Activated T-helper 1 cell treated with Interleukin-2 at 50 U/mL for 16 hours (primary cell): ENCODE results near the gene INSYN2B.
"Not testable (repeated sequence)": the region's sequence is repeated elsewhere in the genome, so short reads cannot be mapped to it uniquely, and the experiment has no call there.

Experiments
- DNase-seq: peaks from one replicate; pipeline ENCODE4 v3.0.0-alpha.2; 2020; ENCODE audit warnings: low read depth

INSYN2B gene

DNA sequence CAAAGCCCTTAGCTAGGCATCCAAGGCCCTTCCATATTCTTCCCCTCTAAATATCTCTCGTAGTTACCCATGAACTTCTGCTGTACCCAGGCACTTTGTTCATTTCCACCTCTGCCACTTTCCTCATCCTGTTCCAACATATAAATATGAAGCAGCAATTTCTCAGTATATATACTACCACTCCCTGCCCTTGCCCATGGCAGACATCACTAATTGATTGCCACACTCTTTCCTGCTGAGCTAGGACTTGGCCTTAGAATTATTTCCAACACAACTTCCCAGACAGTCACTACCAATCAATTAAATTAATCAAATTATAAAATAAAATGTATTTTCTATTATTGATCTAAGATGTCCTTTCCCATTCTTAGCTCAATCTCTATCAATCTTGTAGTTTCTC lies 8.5 kb downstream of the INSYN2B start:
- DNase-seq = no peak

DNA sequence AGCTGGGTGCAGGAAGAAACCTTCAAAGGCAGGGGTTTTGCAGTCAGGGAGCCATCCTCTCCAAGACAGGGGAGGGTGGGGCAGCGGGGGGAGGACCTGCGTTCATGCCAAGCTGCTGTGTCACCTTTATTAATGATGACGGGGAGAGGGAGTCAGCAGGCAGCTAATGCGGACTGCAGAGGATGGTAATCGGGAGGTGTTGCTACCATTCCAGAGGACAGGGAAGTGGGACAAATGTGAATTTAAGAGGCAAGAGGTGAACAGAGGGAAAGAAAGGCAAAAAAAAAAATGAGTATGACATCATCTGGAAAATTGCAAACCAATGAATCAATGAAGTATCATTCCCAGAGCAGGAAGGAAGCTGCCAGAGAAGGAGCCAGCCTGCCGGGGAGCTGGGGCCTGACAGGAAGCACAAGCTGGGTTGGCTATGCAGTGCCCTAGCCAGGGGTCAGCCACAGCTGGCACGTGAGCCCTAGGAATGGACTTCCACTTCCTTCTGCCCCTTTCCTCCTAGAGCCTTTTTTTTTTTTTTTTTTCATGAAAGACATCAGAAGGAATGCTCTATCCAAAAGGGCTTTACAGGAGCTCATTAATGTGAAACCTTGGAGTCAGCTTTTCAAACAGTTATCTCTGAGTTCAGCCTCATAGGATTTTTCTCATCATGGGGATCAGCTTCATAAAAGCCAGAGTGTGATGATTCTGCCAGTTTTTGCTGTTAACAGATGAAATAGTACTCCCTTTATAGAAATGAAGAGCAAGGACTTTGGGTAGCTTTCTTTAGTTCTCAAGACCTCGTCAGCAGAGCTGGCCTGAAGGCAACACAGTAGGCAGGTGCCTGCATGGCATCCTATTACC lies 9.2 kb downstream of the INSYN2B start:
- no peak for DNase-seq

DNA sequence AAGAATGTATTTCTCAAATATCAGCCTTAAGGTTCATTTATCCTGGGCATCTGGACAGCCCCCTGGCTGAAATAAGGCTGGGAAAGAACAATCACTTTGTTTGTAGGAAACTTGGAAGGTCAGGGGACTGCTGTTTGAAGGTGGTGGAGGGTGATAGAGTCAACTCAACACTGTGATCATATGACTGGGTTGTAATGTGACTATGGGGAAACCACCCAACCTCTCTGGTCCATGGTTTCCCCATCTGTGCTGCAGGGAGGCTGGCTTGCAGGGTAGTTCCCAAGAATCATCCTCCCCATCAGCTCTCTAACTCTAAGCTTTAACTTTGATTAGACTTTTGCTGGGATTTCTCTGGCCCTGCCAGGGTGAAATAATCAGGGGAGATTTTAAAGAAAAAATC lies 10.0 kb downstream of the INSYN2B start:
- DNase-seq = no peak

DNA sequence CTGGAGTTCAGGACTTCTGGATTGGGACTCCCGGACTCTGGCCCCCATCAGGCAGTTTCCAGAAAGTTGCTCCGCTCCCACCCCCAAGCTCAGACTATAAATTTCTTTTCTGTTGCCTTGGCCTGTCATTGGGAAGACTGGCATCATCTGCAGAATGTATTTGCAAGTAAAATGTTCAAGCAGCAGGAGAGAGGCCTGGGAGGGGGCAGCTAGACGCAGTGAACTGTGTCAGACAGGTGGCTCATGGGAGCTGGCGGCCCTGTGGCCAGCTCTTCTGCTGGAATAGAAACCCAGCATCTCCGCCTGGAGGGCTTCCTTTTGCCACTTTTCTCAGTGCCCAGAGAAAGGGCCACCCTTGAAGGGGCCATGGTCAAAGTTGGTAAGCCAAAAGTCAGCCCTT lies 16.0 kb downstream of the INSYN2B start:
- no peak for DNase-seq

DNA sequence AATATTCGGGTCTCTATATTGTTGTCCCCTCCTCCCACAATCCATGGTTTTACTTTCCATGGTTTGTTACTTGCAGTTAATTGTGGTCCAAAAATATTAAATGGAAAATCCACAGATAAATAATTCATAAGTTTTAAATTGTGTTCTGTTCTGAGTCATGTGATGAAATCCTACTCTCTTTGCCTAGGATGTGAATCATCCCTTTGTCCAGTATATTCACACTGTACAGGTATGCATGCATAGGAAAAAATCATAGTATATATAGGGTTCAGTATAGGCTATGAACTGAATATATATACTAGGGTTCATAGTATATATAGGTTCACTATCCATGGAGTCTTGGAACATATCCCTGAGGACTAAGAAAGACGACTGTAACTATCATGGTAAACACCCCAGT lies 19.6 kb downstream of the INSYN2B start:
- DNase-seq = no peak

DNA sequence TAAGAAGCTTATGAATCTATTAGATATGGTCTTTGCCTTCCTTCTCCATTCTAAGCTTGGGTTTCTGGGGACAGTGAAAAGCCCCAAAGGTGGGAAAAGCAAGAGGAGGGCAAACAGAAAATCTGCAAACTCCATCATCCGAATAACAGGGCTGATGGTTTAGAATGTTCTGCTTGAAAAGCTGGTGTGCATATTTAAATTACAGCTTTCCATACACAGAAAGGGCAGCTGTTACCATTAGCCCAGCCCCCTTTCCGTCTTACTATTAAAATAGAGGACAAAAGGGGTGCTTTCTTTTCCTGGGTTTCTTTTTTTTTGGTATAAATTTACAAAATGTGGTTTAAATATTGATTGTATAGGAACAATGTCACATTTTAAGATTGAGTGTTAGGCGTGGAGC lies 22.0 kb downstream of the INSYN2B start:
- DNase-seq = no peak

DNA sequence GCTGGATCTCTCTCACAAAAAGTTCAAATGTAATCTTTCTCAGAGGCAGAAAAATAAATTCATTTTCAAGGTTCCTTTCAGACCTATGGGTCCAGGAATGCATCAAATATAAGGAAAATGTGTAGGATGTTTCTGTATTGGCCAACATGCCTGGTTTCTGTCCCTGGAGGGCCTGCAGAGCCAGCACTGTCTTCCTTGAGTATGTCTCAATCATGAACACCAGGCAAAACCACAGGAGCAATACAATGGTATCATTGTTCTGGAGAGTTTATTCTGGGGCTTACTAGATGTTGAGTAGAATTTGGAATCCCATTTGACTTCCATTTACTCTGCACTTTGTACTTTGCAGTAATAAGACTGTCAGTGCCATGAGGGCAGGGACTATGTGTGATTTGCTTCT lies 23.5 kb downstream of the INSYN2B start:
- no peak for DNase-seq

DNA sequence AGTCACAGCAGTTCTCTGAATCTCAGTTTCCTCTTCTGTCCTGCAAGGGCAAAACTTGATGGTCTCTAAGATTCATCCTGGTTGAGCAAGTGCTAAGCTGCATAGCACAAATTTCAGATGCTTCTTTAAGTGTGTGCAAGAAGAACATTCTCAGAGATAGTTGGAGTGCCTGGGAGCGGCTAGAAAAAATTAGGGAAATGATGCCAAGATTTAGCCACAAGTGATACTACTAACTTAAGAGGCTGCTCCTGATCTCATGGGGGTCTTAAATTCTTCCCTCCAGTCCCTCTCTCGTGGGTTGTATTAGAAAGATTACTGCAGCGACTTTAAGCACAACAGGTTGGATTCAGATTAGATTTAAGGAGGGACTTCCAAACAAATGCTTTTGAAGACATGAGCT lies 24.2 kb downstream of the INSYN2B start:
- no peak for DNase-seq

DNA sequence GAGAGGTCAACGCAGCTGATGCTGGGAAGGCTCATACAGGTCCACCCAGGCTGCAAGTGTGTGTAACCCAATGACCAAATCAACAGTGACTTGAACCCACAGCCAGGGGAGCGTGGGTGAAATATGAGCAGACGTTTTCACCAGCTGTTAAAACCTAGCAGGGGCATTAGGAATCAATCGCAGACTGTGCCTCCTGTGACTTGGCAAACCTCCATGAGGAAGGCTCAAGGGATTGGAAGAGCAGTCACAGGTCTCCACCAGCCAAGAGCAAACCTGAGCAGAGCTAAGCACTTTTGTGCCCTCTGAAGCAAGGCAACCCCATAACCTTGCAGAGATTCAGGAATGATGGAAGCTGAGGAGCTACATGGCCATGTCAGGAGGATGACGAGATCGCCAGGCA lies 25.5 kb downstream of the INSYN2B start:
- DNase-seq = no peak

DNA sequence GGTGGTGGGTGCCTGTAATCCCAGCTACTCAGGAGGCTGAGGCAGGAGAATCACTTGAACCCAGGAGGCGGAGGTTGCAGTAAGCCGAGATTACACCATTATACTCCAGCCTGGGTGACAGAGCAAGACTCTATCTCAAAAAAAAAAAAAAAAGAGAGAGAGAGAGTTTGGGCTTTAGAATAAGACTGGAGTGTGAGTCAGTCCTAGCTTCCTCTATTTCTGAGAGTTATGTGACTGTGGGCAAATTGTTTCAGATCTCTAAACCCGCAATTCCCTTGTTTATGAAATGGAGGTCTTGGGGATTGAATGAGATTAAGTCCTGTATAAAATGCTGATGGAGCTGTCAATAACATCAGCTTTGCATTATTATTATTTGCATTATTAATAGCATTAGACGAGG lies 27.1 kb downstream of the INSYN2B start:
- DNase-seq = not testable (repeated sequence)

DNA sequence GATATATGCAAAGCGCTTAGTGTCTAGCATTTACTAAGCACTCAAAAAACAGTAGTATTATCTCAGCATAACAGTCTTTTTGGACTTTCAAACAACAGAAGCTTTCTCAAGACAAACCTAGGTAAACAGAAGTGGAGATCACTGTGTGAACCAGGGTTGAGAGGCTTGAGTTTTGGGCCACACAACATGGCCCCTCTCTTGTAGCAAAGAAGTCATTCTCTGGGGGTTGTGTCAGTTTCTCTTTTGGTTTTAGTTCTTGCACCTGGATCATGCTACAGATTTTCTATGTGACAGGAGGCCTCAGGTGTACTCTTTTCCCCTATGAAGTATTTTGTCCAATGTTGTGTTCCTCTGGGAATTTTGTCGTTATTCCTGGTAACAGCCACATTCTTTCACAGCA lies 30.0 kb downstream of the INSYN2B start:
- no peak for DNase-seq

DNA sequence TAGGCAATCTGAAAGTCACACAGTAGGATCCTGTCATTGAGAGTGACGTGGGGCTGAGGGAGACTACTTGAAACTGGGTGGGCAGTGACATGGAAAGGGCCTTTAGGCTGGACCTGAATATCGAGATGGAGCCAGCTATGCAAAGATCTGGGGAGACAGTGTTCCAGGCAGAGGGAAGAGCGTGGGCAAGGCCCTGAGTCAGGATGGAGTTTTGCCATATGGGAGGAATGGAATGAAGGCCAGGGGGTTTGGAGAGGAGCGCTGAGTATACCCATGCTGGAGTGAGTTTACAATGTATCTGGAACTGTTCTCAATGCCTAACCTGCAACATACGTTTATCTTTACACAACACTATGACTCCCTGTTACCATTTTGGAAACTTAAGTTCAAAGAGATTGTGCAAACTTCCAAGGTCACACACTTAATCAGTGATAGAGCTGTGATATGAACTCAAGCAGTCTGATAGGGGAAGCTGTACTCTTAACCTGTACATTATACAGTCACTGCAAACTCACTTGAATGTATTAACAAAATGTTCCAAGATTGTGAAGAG lies 33.5 kb downstream of the INSYN2B start:
- DNase-seq = no peak

DNA sequence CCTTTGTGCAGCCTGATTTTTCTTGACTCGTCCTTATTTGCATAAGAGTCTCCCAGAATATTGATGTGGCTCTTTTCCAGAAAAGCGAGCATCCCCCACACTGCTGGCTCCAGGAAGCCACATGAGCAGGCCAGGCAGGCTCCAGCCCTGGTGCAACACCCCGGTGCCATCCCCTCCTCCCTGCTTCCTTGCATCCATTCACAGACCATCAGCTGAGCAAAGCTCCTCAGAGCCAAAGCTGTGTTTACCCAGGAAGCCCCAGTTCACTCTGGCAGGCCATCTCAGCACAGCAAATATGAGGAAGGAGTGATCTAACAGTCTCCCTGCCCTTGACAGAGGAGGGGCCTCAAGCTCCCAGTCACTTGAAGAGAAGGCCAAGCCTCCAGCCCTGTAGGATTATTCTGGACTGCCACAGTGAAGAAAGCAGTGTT lies 34.4 kb downstream of the INSYN2B start:
- no peak for DNase-seq

DNA sequence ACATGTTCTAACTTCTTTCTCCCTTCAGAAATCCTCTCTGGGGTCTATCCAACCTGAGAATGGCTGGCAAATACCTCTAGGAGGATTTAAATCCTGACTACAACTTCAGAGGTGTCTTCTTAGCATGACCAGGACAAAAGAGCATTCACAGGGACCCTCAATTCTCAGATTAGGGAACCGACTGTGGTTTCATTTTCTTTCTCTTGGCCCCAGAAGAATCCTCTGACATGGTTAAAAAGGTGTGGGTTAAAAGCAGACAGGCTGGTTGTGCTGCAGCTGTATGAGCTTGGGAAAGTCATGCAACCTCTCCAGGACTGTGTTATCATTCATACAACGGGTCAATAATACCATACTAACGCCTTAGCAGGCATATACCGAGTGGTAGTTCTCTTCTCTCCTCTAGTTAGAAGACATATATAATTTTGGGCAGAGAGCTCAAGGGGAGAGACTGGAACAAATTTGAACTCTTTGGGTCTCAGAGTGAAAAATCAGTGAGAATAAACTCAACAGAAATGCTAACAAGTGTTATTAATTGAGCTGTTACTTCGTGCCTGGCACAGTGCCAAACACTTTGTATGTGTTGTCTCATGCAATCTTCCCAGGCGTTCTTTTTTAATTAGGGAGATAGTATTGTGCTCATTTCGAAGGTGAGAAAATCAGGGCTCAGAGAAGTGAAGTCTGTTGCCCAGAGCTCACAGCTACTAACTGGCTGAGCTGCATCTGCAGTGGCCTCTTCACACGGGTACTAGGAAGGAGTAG lies 35.2 kb downstream of the INSYN2B start:
- DNase-seq = no peak

DNA sequence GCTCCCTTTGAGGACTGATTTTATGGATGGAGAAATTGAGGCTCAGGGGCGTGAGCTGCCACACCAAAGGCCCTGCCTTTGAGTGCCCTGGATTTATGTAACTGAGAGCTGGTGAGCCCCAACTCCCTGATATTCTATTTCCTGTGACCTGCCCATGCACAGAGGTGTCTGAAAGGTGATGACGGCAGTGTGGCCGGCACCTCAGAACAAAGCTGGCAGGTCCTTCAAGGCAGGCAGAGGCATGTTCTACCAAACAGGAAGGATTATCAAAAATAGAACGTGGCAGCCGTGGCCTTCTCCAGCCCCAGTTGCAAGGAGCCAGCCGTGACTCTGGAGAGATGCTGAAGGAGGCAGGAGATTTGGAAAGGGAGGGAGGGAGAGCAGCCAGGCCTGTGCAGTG lies 36.2 kb downstream of the INSYN2B start:
- no peak for DNase-seq

DNA sequence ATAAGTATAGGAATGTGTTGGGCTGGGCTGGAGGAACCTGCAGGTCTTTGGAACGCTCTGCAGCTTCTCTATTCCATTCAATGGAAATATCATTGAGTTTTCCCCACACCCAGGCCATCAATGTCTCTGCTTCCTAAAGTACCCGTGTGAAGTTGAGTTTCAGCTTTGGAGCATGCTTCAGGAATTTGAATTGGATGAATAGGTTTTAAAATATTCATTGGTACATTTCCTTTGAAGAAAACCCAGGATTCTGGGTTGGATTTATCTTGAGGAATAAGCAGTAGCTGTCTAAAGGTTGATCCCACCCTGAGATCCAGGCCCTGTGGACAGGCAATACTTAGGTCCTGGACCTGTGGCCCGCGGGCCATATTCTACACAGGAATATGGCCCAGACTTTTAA lies 37.3 kb downstream of the INSYN2B start:
- DNase-seq = no peak

DNA sequence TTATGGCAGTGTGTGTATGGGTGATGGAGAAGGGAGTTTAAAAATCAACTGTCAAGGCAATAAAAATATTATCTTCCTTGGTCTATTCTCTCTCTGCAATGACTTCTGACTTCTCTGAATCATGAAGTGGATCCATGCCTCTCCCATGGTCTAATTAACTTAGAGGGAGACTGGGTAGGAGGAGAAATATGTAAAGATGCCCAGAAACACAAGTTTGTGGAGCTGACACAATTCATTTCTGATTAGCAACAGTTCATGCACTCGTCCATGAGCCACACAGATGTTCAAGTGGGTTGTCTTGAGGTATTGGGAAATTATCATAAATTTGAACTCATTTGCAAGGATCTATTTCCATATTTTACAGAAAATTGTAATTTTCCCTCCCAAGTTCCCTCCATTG lies 38.1 kb downstream of the INSYN2B start:
- no peak for DNase-seq

DNA sequence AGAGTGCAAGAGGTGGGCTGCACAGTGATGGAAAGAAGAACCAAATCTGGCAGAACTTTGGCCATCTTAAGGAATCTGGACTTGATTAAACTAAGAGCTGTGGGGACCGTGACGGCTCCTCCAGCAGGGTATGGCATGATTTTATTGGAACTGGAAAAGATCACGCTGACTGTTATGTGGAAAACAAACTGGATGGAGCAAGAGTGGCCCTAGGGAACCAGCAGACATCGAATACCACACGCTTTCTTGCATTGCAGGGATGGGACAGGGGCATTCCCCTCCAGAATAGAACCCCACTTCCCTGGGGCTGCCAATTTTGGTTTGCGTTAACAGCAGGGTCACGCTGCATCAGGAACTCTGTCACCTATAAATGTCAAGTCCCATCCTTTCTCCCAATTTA lies 38.8 kb downstream of the INSYN2B start:
- DNase-seq = no peak

DNA sequence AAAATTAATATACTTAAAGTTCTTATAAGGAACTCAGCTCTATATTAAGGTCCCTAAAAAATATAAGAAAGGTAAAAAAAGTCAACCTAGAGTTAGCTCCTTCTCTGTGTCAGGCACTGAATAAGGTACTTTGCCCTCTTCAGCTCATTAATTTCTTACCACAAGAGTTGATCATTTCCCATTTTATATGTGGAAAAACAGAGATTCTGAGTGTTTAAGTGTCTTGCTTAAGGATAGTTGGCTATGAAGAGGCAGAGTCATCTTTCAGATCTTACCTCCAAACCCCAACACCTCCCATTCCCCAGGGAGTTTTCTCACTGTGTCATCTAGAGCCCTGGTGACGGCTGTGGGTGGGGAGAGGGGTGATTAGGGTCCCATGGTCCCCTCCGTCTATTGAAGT lies 40.6 kb downstream of the INSYN2B start:
- DNase-seq = no peak

DNA sequence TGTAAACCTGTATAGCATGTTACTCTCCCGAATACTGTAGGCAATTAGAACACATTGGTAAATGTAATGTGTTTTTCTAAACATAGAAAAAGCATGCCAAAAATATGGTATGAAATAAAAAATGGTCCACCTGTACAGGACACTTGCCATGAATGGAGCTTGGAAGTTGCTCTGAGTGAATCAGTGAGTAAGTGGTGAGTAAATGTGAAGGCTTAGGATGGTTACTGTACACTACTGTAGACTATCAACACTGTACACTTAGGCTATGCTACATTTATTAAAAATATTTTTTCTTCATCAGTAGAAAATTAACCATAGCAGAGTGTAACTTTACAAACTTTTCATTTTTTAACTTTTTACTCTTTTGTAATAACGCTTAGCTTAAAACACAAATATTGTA lies 41.9 kb downstream of the INSYN2B start:
- no peak for DNase-seq

DNA sequence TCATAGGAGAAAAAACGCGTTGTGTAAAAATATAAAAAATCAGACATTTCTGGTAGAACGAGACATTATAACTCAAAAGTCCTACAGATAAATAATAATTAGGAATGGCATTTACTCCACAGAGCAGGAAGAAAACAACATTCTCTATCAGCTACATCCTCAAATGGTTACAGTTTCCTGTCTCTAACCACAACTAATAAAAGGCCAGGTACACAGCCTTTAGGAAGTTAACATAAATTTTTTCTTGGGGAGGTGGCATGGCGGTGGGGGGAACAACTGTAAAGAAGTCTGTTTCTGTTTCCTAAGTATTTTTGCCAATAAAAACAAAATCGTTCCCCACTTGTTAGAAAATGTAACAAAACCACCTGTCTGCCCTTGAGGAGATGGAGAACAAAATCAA lies 44.5 kb downstream of the INSYN2B start:
- DNase-seq = no peak

DNA sequence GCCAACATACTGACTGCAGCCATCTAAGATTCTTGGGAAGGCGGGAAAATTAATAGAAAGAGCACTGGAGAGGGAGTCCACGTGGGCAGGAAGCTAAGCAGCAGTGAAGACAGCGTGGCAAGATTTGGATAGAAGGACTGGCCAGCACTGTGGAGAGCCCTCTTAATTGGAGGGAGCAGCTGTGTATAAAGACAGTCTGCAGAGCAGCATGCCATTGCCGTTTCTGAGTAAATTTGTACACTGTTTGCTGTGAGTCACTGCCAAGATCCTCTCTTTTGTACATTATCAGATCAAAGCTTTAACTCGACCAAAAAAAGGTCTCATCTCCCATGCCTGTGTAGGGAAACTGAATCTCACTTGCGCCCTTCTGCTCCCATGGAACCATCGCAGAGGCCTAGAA lies 45.3 kb downstream of the INSYN2B start:
- no peak for DNase-seq

DNA sequence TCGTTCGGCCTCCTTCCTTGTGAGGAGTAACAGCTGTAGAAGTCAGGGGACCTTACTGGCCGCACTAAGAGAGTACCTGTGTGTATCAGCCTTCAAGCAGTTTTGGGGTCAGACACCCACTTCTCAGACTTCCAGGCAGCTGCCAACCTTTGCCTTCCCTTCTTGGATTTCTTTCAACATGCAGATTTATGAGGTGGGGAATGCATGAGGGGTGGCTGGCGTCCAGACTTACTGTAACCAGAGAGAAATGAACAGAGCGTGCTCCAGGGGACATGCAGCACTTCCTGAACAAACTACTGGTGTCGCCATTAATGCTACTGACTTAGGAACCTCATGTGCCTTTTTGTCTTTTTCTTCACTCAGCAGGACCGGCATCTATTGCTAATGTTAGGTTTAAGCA lies 46.7 kb downstream of the INSYN2B start:
- no peak for DNase-seq
